IPS-NIHi11 (cell line): ENCODE results near the gene PGP.

Experiments used
- DNase-seq: peaks from one replicate; pipeline ENCODE4 v3.0.0; 2012; ENCODE audit warnings: mixed read lengths, low spot score

Gene PGP

GRCh38 chr16:2237493-2238149 lies 23.0 kb upstream of the PGP start:
- DNase-seq, result peak; percentile 55

DNA sequence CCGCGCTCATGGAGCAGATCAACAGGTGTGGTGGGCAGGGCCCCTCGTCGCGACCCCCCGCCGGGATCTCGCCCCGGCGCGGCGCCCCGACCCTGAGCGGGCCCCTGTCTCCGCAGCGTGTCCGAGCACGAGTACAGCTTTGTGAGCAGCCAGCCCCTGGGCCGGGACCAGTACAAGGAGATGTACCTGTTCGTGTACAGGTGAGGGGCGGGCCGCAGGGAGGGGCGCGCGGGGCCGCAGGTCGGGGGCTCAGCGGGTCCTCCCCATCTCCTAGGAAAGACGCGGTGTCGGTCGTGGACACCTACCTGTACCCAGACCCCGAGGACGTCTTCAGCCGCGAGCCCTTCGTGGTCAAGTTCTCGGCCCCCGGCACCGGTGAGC lies 22.5 kb upstream of the PGP start:
- DNase-seq, result no peak

GRCh38 chr16:2236337-2237101 lies 21.9 kb upstream of the PGP start, which contains the start of gene DNASE1L2:
Gene DNASE1L2, plus strand, starts transcription at chr16:2236444. Its CDS starts 373 bp downstream, at chr16:2236817.
- DNase-seq, result peak; percentile 79

DNA sequence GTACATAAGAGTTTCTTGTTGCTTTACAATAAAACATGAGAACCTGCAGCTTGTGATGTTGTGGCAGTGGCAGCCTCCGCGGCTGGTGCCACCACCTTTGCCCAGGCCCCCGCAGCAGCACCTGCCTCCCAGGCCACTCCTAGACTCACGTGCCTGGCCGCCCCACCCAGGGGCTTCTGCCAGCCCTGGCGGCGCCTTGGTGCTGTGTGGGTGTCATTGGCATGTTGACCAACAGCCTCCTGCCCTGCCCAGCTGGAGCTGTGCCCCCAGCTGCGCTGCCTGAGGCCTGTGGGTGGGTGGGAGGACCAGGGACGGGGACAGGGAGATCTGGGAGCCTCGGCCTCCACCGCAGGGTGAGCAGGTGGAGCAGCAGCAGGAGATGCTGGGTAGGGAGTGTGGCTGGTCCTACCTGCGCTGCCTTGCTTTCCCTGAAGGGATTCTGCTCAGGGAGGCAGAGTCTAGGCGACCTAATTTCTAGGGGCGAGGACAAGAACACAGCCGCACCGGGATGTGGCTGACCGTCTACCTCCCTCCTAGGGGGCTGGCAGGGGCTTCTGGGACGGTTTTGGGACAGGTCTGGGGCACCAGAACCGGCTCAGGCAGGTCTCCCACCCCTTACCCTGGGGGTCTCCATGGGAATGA lies 21.2 kb upstream of the PGP start:
- no peak for DNase-seq

GRCh38 chr16:2235234-2235651 lies 20.6 kb upstream of the PGP start:
- no peak for DNase-seq

DNA sequence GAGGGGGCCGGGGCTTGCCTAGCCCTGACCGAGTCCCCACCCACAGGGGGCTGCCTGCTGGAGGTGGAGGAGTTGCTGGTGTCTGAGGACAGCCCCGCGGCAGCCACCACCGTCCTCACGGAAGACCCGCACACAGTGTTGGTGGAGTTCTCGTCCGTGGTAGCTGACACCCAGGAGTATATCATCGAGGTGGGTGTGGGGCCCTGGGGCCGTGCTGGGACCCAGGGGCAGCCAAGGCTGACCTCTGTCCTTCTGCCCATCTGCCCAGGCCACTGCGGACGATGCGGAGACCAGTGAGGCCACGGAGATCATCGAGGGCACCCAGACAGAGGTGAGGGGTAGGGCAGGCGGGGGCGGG lies 20.2 kb upstream of the PGP start:
- DNase-seq, result no peak

- no peak for DNase-seq
These were observed 19.5 kb upstream of the PGP start for GRCh38 chr16:2233872-2234812.

- no peak for DNase-seq
These were observed 18.6 kb upstream of the PGP start for GRCh38 chr16:2233046-2233775.

GRCh38 chr16:2232094-2232990 lies 17.7 kb upstream of the PGP start:
- no peak for DNase-seq

- DNase-seq, result no peak
These were observed 16.6 kb upstream of the PGP start for GRCh38 chr16:2231016-2231931.

DNA sequence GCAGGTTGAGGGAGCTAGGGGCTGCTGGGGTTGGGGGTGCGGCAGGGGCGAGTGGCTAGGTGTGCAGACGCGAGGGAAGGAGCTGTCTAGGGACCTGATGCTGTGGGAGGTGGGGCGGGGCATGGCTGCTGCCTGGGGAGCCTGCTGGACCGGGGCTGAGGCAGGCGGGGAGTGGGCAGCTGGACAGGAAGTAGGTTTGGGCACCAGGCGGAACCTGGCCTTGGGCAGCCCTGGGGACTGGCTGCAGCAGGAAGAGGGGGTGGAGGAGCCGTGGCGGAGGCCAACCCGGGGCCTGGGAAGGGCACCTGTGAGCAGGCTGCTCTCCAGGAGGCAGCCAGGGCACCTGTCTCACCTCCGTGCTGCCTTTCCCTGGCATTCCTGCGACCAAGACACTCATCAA lies 15.7 kb upstream of the PGP start:
- peak; percentile 42 for DNase-seq

DNA sequence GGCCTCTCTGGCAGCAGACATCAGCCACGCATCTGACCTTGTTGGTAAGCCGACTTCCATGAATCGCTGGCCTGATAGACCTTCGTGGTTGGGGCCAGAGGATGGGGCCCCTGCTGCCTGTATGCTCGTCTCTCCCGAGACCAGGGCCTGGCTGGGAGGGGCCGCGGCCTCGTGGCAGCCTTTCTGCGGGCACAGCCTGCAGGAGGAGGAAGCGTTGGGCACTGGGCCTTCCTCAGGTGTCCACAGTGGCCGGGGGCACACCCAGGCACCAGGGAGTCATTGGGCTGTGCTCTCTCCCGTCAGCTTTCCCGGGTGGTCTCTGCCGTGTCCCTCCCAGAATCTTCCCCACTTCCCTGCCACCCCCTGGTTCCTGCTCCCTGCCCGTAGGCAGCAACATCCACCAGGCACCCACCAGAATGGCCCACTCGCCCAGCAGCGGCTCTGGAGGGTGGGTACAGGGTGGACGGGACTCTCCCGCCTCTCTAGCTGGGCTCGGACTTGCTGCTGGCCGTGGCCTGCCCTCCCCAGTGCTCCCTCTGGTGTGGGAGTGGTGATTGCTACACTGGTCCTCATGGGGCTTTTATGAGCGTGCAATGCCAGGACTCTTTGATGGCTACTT lies 15.1 kb upstream of the PGP start:
- no peak for DNase-seq

GRCh38 chr16:2229091-2229490 lies 14.5 kb upstream of the PGP start:
- DNase-seq, result no peak

DNA sequence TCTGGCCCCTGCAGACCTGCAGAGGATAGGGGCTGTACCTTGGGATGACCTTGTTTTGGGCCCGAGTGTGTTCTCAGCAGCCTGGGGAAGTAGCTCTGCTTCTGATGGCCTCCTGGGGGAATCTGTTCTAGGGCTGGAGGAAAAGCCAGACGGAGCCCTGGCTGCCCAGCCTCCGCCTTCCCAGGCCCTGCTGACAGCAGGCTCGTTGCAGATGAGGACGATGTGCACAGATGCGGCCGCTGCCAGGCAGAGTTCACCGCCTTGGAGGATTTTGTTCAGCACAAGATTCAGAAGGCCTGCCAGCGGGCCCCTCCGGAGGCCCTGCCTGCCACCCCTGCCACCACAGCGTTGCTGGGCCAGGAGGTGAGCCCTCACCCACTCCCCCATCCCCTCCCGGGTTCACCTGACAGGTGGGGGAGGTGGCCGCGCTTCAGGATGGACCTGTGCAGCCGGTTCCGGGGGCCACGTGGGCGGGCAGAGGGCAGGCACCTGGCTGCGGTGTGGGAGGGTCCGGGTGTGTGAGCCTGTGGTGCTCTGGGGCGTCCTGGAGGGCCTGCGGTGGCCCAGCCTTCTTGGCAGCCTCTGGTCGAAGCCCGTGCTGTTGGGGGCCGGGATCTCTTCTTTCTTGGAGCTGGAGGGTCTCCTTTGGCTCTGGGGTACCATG lies 13.7 kb upstream of the PGP start:
- no peak for DNase-seq

DNA sequence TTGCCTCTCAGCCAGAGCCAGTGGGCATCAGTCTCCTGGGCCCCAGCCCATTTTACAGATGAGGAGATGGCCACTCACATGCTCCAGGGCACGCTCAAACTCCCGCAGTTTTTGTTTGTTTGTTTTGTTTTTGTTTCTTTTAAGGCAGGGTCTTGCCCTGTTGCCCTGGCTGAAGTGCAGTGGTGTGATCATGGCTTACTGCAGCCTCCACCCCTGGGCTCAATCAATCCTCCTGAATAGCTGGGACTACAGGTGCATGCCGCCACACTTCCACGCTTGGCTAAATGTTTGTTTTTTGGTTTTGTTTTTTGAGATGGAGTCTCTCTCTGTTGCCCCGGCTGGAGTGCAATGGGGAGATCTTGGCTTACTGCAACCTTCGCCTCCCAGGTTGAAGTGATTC lies 12.3 kb upstream of the PGP start:
- no peak for DNase-seq

DNA sequence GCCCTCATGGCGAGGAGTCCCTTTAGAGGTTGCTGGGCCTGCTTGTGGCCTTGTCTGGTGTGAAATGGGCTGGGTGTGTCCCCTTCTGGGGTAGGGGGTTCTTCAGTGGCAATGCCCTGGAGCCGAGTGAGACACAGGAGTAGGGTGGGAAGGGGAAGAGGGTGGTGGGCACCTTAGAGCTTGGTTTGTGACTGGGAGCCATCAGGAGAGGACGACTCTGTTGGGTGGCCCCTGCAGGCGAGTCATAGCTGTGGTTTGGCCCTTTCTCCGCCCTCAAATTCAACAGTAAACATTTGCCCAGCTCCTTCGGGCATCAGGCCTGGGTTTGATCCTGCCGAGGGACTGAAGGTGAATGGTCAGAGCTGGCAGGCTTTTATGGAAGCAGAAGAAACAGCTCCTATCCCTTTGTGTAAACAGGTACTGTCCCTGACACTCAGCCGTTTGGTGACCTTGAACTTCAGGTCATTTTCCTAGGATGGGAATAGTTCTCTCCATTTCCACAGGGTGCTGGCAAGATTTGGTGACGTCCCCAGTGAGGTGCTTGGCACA lies 11.7 kb upstream of the PGP start:
- DNase-seq, result no peak

GRCh38 chr16:2223942-2224486 lies 9.4 kb upstream of the PGP start:
- DNase-seq, result peak; percentile 72
